Suprapubic skin (tissue), 4 donors: Measurements from ENCODE around the gene SETX. TPM values are rescaled to one million over a fixed set of nuclear protein-coding genes. Genes with fewer than 3 reads are reported as not detected.

Experiments
- DNase-seq, 2 donors: peaks; one replicate each; pipeline ENCODE4 v3.0.0-alpha.2; 2019; ENCODE audit warnings: low spot score in 2 of 2
- H3K27ac ChIP-seq: fragments of 200-600 bp; sonication (generic); one replicate; pipeline ENCODE4 v1.5.1; 2019
- H3K27me3 ChIP-seq: fragments of 200-600 bp; sonication (generic); one replicate; pipeline ENCODE4 v1.5.1; 2019
- H3K36me3 ChIP-seq: fragments of 200-600 bp; sonication (generic); one replicate; pipeline ENCODE4 v1.5.1; 2019
- H3K4me1 ChIP-seq: fragments of 200-600 bp; sonication (generic); one replicate; pipeline ENCODE4 v1.5.1; 2019
- H3K4me3 ChIP-seq: fragments of 200-600 bp; sonication (generic); one replicate; pipeline ENCODE4 v1.5.1; 2019; ENCODE audit warnings: mild to moderate bottlenecking
- H3K9me3 ChIP-seq: fragments of 200-600 bp; sonication (generic); one replicate; pipeline ENCODE4 v1.5.1; 2019
- CTCF ChIP-seq, 2 donors: fragments of 200-600 bp in 1 of 2; fragments of 450-650 bp in 1 of 2; sonication (generic) in 1 of 2; IDR thresholded peaks; one replicate each; pipeline ENCODE4 v1.5.1; 2016 to 2019; ENCODE audit warnings: antibody characterized with exemption in 2 of 2, mild to moderate bottlenecking in 1 of 2, moderate library complexity in 1 of 2
- EP300 ChIP-seq: sonication (generic); formaldehyde crosslinking; IDR thresholded peaks from one replicate; pipeline ENCODE4 v1.6.1; 2017; ENCODE audit warnings: antibody characterized with exemption
- POLR2A ChIP-seq, 2 donors: fragments of 450-650 bp; IDR thresholded peaks; one replicate each; pipeline ENCODE4 v1.6.1; 2017; ENCODE audit warnings: antibody characterized with exemption in 2 of 2, mild to moderate bottlenecking in 2 of 2, moderate library complexity in 2 of 2
- POLR2AphosphoS5 ChIP-seq, 3 donors: sonication (generic); formaldehyde crosslinking; IDR thresholded peaks; one replicate each; pipeline ENCODE4 v1.6.1; 2017; ENCODE audit warnings: antibody characterized with exemption in 3 of 3
- WGBS: methylation state at CpG from one replicate; pipeline ENCODE4 v1.1.5; 2018; 5-methylcytosine and 5-hydroxymethylcytosine counted together
- total RNA-seq, 4 donors: library from RNA; depleted of rRNA; stranded (reverse); fragments of >200 nt; gene quantifications; one replicate each; pipeline ENCODE4 v1.1.0, GENCODE V29; 2016

The SETX gene
- total RNA-seq, 4 donors from 2014 or later = 28.8 to 67.9 (median 39.7) TPM

GRCh38 chr9:132249123-132249522 lies 105.7 kb downstream of the SETX start:
- Histone ChIP-seq H3K36me3 (no peaks in the 10 kb centered on the region), H3K4me1 (peaks cover 4% of the 10 kb centered on the region), H3K9me3 (no peaks in the 10 kb centered on the region), H3K4me3 (no peak overlapping the region), H3K27ac (no peak overlapping the region), H3K27me3 (peaks cover 29% of the 10 kb centered on the region)
- TF ChIP-seq CTCF (IDR thresholded peaks at IDR 0.05) = no peak
- no peak for TF ChIP-seq POLR2AphosphoS5 (IDR thresholded peaks at IDR 0.05)
- TF ChIP-seq EP300 = no peak
- WGBS = 68% methylated on average over 4 of the region's 6 CpGs
- peak in 1 of 2 donors; percentile 62 for DNase-seq

- Histone ChIP-seq H3K27ac (no peak overlapping the region), H3K4me1 (peaks cover 4% of the 10 kb centered on the region), H3K27me3 (peaks cover 26% of the 10 kb centered on the region), H3K36me3 (no peaks in the 10 kb centered on the region), H3K9me3 (no peaks in the 10 kb centered on the region), H3K4me3 (no peak overlapping the region)
- no peak for TF ChIP-seq POLR2AphosphoS5 (IDR thresholded peaks at IDR 0.05)
- no peak for TF ChIP-seq CTCF (IDR thresholded peaks at IDR 0.05)
- TF ChIP-seq EP300 = no peak
- no peak for TF ChIP-seq POLR2A (IDR thresholded peaks at IDR 0.05)
- peak in 1 of 2 donors; percentile 66 for DNase-seq
- WGBS = 68% methylated on average over 8 of the region's 8 CpGs
Observed at GRCh38 chr9:132247942-132248341, 106.8 kb downstream of the SETX start.

- H3K4me3 ChIP-seq = no peak overlapping the region
- H3K36me3 ChIP-seq = no peaks in the 10 kb centered on the region
- peaks cover 27% of the 10 kb centered on the region for H3K4me1 ChIP-seq
- 76% methylated on average over 7 of the region's 9 CpGs for WGBS
- H3K27ac ChIP-seq = no peak overlapping the region
- H3K27me3 ChIP-seq = peaks cover 30% of the 10 kb centered on the region
- DNase-seq = peak in 1 of 2 donors; percentile 72
- no peaks in the 10 kb centered on the region for H3K9me3 ChIP-seq
- no peak for TF ChIP-seq POLR2AphosphoS5 (IDR thresholded peaks at IDR 0.05)
- no peak for TF ChIP-seq CTCF (IDR thresholded peaks at IDR 0.05)
- no peak for TF ChIP-seq EP300
- TF ChIP-seq POLR2A (IDR thresholded peaks at IDR 0.05) = no peak
Observed at GRCh38 chr9:132245465-132245864, 109.3 kb downstream of the SETX start.

GRCh38 chr9:132244582-132245455 lies 110.0 kb downstream of the SETX start:
- H3K4me3 ChIP-seq = no peak overlapping the region
- DNase-seq = peak in 1 of 2 donors; percentile 80
- peaks cover 26% of the 10 kb centered on the region for H3K27me3 ChIP-seq
- H3K36me3 ChIP-seq = no peaks in the 10 kb centered on the region
- TF ChIP-seq EP300 = no peak
- 53% methylated on average over 6 of the region's 19 CpGs for WGBS
- H3K9me3 ChIP-seq = no peaks in the 10 kb centered on the region
- peaks cover 29% of the 10 kb centered on the region for H3K4me1 ChIP-seq
- H3K27ac ChIP-seq = no peak overlapping the region

- H3K9me3 ChIP-seq = no peaks in the 10 kb centered on the region
- 94% methylated on average over 16 of the region's 19 CpGs for WGBS
- TF ChIP-seq POLR2A (IDR thresholded peaks at IDR 0.05) = no peak
- TF ChIP-seq POLR2AphosphoS5 (IDR thresholded peaks at IDR 0.05) = no peak
- no peak for TF ChIP-seq CTCF (IDR thresholded peaks at IDR 0.05)
- no peak for TF ChIP-seq EP300
- peaks cover 26% of the 10 kb centered on the region for H3K27me3 ChIP-seq
- peaks cover 29% of the 10 kb centered on the region for H3K4me1 ChIP-seq
- DNase-seq = peak in 1 of 2 donors; percentile 79
- no peak overlapping the region for H3K27ac ChIP-seq
- no peaks in the 10 kb centered on the region for H3K36me3 ChIP-seq
- no peak overlapping the region for H3K4me3 ChIP-seq
Observed at GRCh38 chr9:132243156-132244074, 111.4 kb downstream of the SETX start.
